Measurements from ENCODE around the gene NTM. TPM values are rescaled to one million over a fixed set of nuclear protein-coding genes. Genes with fewer than 3 reads are reported as not detected.

The NTM gene
- total and polyA plus RNA-seq, 2 of the 8 experiments (the other 6 are each of a cell fraction or from before 2014, with no cell fraction given) = 13.4 to 20.0 TPM

DNA sequence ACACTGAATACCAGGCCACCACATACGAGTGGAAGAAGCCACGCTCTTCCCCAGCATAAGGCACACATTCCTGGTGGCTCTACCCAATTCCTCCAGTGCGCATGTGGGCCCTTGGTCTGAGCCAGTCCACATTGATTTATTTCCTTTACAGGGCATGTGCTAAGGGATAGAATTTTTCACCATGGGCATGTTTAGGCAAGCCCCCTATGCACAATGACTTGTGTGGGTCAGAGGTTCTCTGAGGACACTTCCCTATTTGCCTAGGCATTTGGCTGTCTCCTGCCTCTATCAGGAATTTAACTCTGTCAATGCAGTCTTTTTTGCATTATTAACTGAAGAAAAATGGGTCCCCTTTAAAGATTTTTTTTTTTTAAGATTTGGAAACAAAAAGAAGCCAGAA lies 718.1 kb downstream of the NTM start:
- H3K18ac ChIP-seq (ENCODE audit: extremely low read depth, low read length) = no peak overlapping the region
- 91% methylated on average over 3 of the region's 3 CpGs; no CpG with 5 or more reads in 1 of the 2 experiments for WGBS, 2 experiments (ENCODE audit: extremely low coverage in 1 of 2, insufficient coverage in 1 of 2, insufficient read length in 1 of 2, insufficient replicate concordance in 2 of 2, low coverage in 1 of 2, low lambda C conversion rate in 2 of 2, missing lambda C conversion rate in 1 of 2)
- H3K27me3 ChIP-seq (replicated peaks in 1 of 4; ENCODE audit: control insufficient read depth in 3 of 4, extremely low read depth in 1 of 4, insufficient read depth in 3 of 4, low read length in 3 of 4) = no peaks in the 10 kb centered on the region
- no peak overlapping the region for H3K4ac ChIP-seq (replicated peaks; ENCODE audit: insufficient read length, low read depth, low read length)
- FAIRE-seq (no peak), DNase-seq (ENCODE audit: low read depth in 1 of 2, low spot score in 2 of 2) (no peak)
- no peak overlapping the region for H3K4me3 ChIP-seq (ENCODE audit: extremely low read depth in 1 of 4, insufficient read depth in 2 of 4, low read depth in 3 of 4, low read length in 4 of 4)
- H3K36me3 ChIP-seq (ENCODE audit: control insufficient read depth in 2 of 4, insufficient read depth in 4 of 4, low read length in 3 of 4) = no peaks in the 10 kb centered on the region; a peak in 1 of 8 replicates
- no peak overlapping the region for H3K4me2 ChIP-seq (ENCODE audit: insufficient read depth in 1 of 2, low read depth in 2 of 2, low read length in 2 of 2)
- no peak overlapping the region for H3K23ac ChIP-seq (ENCODE audit: insufficient read length)
- peaks cover 33 to 36% of the 10 kb centered on the region in 2 experiments for H3K9me3 ChIP-seq (ENCODE audit: insufficient read depth in 2 of 2, low read depth in 1 of 2, low read length in 1 of 2)
- H3K4me1 ChIP-seq (replicated peaks in 1 of 4; ENCODE audit: control insufficient read depth in 3 of 4, insufficient read depth in 4 of 4, low read length in 3 of 4) = no peaks in the 10 kb centered on the region
- H4K20me1 ChIP-seq (replicated peaks in 1 of 2; ENCODE audit: control insufficient read depth in 1 of 2, insufficient read depth in 2 of 2, low read length in 2 of 2) = no peaks in the 10 kb centered on the region
- no peak overlapping the region for H2AFZ ChIP-seq (ENCODE audit: low read length)
- no peak overlapping the region for H4K5ac ChIP-seq (ENCODE audit: insufficient read length, low read depth, low read length)
- H2BK5ac ChIP-seq (ENCODE audit: low read depth, low read length) = no peak overlapping the region
- H2BK15ac ChIP-seq (ENCODE audit: low read length) = no peak overlapping the region
- H4K91ac ChIP-seq (replicated peaks; ENCODE audit: insufficient read length, low read length) = no peak overlapping the region
- H3K23me2 ChIP-seq (ENCODE audit: low read depth, low read length) = no peaks in the 10 kb centered on the region
- POLR2A ChIA-PET (ENCODE audit: partially characterized antibody) = no interaction called here
- CTCF ChIA-PET (ENCODE audit: partially characterized antibody) = interaction anchor here (0.7 kb wide), 1 partner anchor 249 kb away, joined by 3 read pairs; no protein-coding TSS in a partner anchor
- no peak overlapping the region for H3K56ac ChIP-seq (replicated peaks; ENCODE audit: insufficient read length, low read depth, low read length)
- no peak overlapping the region for H2BK120ac ChIP-seq (replicated peaks; ENCODE audit: low read depth, low read length)
- H3K9ac ChIP-seq (replicated peaks in 1 of 4; ENCODE audit: extremely low read depth in 1 of 4, low read depth in 3 of 4, low read length in 3 of 4) = no peak overlapping the region
- H3K14ac ChIP-seq (ENCODE audit: insufficient read length) = no peak overlapping the region
- H3K27ac ChIP-seq (ENCODE audit: low read depth, low read length) = no peak overlapping the region
- no peak overlapping the region for H2BK12ac ChIP-seq (ENCODE audit: low read depth, low read length)
- no peak overlapping the region for H2AK5ac ChIP-seq (ENCODE audit: low read depth, low read length)
- no peaks in the 10 kb centered on the region for H3K79me2 ChIP-seq (ENCODE audit: control insufficient read depth in 1 of 2, insufficient read depth in 2 of 2, low read length in 2 of 2)
- H3K79me1 ChIP-seq (ENCODE audit: low read depth, low read length) = no peaks in the 10 kb centered on the region
- H2BK20ac ChIP-seq (ENCODE audit: low read length) = no peak overlapping the region
- H4K8ac ChIP-seq (ENCODE audit: extremely low read depth, insufficient read depth, low read length) = no peak overlapping the region
- TF ChIP-seq NRF1 (IDR thresholded peaks at IDR 0.05; ENCODE audit: low read depth, low read length) = no peak
- TF ChIP-seq MAX (IDR thresholded peaks at IDR 0.05) = no peak
- TF ChIP-seq SIN3A (conservative IDR thresholded peaks at IDR 0.05 in 1 of 2, IDR thresholded peaks at IDR 0.05 in 1 of 2; ENCODE audit: low read depth in 1 of 2, low read length in 2 of 2) = no peak
- TF ChIP-seq RXRA (IDR thresholded peaks at IDR 0.05; ENCODE audit: insufficient read depth, low read depth, low read length) = no peak
- no peak for TF ChIP-seq SP2 (IDR thresholded peaks at IDR 0.05; ENCODE audit: low read length)
- no peak for TF ChIP-seq ZNF274 (IDR thresholded peaks at IDR 0.05; ENCODE audit: borderline replicate concordance, extremely low read depth, low read length)
- TF ChIP-seq KDM1A (IDR thresholded peaks at IDR 0.05; ENCODE audit: borderline replicate concordance, low read length) = no peak
- no peak for TF ChIP-seq ATF3 (IDR thresholded peaks at IDR 0.05; ENCODE audit: insufficient read depth, low read depth, low read length)
- TF ChIP-seq ATF2 (IDR thresholded peaks at IDR 0.05; ENCODE audit: low read length) = no peak
- TF ChIP-seq SP1 (IDR thresholded peaks at IDR 0.05; ENCODE audit: low read depth, low read length) = no peak
- no peak for TF ChIP-seq TEAD4 (IDR thresholded peaks at IDR 0.05; ENCODE audit: low read depth, low read length)
